Epithelial cell of esophagus (primary cell): Measurements from ENCODE around the gene RAB3A.
"Not testable (repeated sequence)": the region's sequence is repeated elsewhere in the genome, so short reads cannot be mapped to it uniquely, and the experiment has no call there.

Experiments used
- DNase-seq: peaks from one replicate; pipeline ENCODE4 v3.0.0; 2010; ENCODE audit warnings: low read depth
- H3K4me3 ChIP-seq: 2 replicates; pipeline ENCODE4 v1.5.1; 2011; ENCODE audit warnings: mild to moderate bottlenecking, low read length, control low read depth
- TF ChIP-seq, protein P1 (sequence below): IDR thresholded peaks from 2 replicates; pipeline ENCODE4 v1.5.1; 2011; ENCODE audit warnings: low read depth, mild to moderate bottlenecking, low read length, control low read depth, inconsistent platforms; ENCODE audit not compliant: insufficient read depth; ENCODE audit errors: missing control alignments

RAB3A gene

DNA sequence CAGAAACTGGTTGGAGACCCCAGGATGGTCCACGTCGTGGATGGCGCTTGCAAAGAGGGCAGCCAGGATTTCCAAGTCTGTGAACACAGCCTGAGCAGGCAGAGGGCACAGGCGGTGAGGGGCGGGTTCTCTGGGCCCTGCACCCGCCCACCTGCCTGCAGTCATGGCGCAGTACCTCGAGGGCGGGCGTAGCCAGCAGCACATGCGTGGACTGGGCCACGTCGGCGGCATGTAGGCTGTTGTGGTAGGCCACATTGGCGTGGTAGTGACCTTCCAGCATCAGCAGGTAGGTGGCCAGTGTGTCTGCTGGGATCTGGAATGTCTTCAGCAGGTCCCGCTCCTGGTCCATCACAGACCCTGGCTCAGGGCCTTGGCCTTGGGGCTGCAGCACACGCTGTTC, 14.3 kb upstream of the RAB3A start:
- TF ChIP-seq, protein P1, sequence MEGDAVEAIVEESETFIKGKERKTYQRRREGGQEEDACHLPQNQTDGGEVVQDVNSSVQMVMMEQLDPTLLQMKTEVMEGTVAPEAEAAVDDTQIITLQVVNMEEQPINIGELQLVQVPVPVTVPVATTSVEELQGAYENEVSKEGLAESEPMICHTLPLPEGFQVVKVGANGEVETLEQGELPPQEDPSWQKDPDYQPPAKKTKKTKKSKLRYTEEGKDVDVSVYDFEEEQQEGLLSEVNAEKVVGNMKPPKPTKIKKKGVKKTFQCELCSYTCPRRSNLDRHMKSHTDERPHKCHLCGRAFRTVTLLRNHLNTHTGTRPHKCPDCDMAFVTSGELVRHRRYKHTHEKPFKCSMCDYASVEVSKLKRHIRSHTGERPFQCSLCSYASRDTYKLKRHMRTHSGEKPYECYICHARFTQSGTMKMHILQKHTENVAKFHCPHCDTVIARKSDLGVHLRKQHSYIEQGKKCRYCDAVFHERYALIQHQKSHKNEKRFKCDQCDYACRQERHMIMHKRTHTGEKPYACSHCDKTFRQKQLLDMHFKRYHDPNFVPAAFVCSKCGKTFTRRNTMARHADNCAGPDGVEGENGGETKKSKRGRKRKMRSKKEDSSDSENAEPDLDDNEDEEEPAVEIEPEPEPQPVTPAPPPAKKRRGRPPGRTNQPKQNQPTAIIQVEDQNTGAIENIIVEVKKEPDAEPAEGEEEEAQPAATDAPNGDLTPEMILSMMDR: no peak
- no peak overlapping the region for H3K4me3 ChIP-seq
- DNase-seq: no peak

DNA sequence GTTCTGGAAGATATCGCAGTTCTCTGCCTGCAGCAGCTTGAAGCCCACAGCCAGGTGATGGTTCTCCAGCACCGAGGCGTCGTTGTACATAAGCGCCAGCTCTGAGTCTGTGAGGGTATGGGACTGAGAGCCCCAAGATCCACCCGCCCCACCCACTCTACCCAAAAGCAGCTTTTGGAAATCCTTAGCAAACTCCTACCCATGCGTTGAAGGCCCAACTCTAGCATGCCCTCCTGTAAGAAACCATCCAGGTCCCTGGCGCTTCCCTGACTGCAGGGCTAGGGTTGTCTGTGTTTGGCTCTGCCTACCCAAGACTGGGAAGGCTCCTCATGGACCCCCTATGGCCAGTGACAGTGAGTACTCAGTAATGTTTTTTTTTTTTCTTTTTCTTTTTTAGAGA, 12.9 kb upstream of the RAB3A start:
- TF ChIP-seq, protein P1: no peak
- no peak for DNase-seq

DNA sequence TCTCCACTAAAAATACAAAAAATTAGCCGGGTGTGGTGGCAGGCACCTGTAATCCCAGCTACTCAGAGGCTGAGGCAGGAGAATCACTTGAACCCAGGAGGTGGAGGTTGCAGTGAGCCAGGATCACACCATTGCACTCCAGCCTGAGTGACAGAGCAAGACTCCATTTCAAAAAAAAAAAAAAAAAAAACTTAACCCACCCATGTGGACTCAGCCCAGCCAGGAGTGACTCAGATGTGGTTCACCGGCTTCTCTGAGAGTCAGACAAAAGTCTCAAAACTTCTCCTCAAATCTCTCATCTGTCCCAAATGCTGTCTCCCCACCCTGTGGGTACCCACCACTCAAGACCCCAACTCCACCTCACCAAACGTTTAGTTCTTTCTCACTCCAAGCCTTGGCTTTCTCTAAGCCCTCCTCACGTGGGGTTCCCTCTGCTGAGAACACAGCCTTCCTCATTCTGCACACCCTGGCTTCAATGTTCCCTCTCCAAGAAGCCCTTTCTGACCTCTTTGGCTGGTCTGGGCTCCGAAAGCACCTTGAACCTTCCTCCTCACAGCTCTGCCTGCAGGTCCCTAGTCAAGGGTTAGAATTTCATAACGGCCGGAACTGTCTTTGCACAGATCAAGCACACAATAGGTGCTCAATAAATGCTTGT, 11.1 kb upstream of the RAB3A start:
- TF ChIP-seq, protein P1: no peak
- DNase-seq: peak; percentile 65
- no peak overlapping the region for H3K4me3 ChIP-seq

More for the DNA sequence above, 12.9 kb upstream of the RAB3A start:
- H3K4me3 ChIP-seq: no peak overlapping the region

DNA sequence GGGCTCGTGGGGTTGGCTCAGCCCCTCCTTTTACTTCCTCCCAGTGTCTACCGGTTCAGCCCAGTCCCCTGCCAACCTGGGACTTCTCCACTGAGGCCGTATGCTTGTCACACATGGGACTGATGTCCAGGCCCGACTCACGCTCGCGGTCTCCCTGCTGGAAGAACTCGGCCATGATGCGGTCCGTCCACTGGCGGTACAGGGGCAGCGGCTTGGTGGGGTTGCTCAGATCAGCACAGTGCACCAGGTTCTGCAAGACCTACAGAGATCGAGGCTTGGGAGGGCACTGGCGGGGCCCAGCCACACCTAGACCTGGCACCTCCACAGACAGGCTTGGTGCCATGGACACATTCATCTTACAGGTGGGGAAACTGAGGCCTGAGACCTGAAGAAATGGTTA, 7.8 kb upstream of the RAB3A start:
- no peak overlapping the region for H3K4me3 ChIP-seq
- no peak for DNase-seq
- TF ChIP-seq, protein P1: no peak

DNA sequence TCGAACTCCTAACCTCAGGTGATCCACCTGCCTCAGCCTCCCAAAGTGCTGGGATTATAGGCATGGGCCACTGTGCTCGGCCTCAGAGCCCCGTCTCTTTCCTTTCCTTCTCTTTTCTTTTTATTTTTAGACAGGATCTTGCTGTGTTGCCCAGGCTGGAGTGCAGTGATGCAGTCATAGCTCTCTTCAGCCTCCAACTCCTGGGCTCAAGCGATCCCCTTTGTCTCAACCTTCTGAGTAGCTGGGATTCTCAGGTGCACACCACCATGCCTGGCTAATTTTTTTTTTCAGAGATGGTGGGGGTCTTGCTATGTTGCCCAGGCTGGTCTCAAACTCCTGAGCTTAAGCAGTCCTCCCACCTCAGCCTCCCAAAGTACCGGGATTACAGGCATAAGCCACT, 6.1 kb upstream of the RAB3A start:
- not testable (repeated sequence) for DNase-seq, H3K4me3 ChIP-seq

DNA sequence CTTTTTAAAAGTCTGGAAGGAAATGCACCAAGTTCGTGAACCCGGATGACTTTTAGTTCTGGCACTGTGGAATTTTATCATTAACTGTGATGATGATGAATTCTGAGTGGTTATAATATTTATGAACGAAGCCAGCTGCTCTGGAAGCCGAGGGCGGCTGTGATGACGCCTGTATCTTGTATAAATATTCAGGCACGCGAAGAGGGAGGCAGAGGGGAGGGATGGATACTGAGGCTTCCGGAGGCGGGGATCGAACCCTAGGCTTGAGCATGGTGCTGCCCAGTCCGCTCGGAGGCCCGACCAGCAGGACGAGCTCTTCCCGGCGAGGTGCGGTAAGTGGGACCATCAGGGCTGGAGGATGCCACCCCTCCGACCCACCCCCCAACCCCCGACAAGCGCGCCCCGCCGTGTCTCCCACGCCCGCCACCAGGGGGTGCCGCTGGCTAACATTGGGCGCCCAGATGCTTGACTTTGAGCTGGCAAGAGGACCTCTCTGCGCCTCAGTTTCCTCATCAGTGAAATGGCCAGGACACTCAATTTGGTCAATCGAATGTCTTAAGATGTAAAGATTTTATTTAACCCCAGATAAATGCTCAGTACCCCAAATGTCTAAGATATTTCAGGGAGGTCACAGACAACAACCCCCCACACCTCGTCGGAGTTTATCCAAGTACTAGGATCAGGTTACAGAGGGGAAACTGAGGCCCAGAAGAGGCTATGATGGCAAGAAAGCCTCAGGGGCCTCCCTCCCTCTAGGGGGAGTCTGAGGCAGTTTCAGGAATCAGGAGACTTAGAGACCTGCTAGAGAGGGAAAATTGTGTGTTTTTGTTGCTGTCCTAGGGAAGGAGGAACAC, 4.5 kb upstream of the RAB3A start:
- no peak overlapping the region for H3K4me3 ChIP-seq
- no peak for DNase-seq
- TF ChIP-seq, protein P1: peak; percentile 53

DNA sequence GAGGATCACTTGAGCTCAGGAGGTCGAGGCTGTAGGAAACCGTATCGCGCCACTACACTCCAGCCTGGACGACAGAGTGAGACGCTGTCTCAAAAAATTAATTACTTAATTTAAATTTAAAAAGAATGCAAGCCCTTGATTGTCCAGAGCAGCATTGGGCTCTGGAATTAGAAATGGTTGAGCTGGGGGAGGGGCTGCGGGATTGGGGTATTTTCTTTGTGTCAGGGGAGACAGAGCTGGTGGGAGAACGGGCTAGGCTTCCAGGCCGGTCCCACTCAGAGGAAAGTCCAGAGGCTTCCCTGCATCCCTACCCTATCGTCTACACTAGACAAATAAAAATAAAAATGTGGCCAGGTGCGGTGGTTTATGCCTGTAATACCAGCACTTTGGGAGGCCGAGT, 2.2 kb upstream of the RAB3A start:
- no peak overlapping the region for H3K4me3 ChIP-seq
- no peak for DNase-seq
- TF ChIP-seq, protein P1: no peak
